Smooth muscle cell (in vitro differentiated cells): Measurements from ENCODE around the gene UPK3B. TPM values are rescaled to one million over a fixed set of nuclear protein-coding genes. Genes with fewer than 3 reads are reported as not detected.
A peak's percentile ranks its signal among the peaks of the same experiment; 100 is the strongest.
"Not testable (repeated sequence)": the region's sequence is repeated elsewhere in the genome, so short reads cannot be mapped to it uniquely, and the experiment has no call there.

Source experiments
- DNase-seq: peaks from one replicate; lab custom pipeline; 2025; ENCODE audit not compliant: unreplicated experiment; lab: John Stamatoyannopoulos, UW
- H2AFZ ChIP-seq: fragments of 200-600 bp; sonication (generic); 2 replicates; pipeline ENCODE4 v1.6.0; 2016; ENCODE audit warnings: antibody characterized with exemption, low read depth, mild to moderate bottlenecking
- H3F3A ChIP-seq: fragments of 200-600 bp; sonication (generic); 2 replicates; pipeline ENCODE4 v1.6.0; 2017; ENCODE audit warnings: antibody characterized with exemption, low read depth
- H3K27ac ChIP-seq: fragments of 200-600 bp; sonication (generic); 2 replicates; pipeline ENCODE4 v1.5.1; 2016; ENCODE audit warnings: low read depth, mild to moderate bottlenecking
- H3K27me3 ChIP-seq: fragments of 200-600 bp; sonication (generic); 2 replicates; pipeline ENCODE4 v1.6.1; 2016; ENCODE audit warnings: low read depth, mild to moderate bottlenecking
- H3K36me3 ChIP-seq: fragments of 200-600 bp; sonication (generic); 2 replicates; pipeline ENCODE4 v1.5.1; 2016; ENCODE audit warnings: low read depth
- H3K4me1 ChIP-seq: fragments of 200-600 bp; sonication (generic); 2 replicates; pipeline ENCODE4 v1.5.1; 2016; ENCODE audit warnings: low read depth
- H3K4me2 ChIP-seq: fragments of 200-600 bp; sonication (generic); 2 replicates; pipeline ENCODE4 v1.6.0; 2016; ENCODE audit warnings: mild to moderate bottlenecking
- H3K4me3 ChIP-seq: fragments of 200-600 bp; sonication (generic); 2 replicates; pipeline ENCODE4 v1.5.1; 2016; ENCODE audit warnings: mild to moderate bottlenecking
- H3K79me2 ChIP-seq: fragments of 200-600 bp; sonication (generic); 2 replicates; pipeline ENCODE4 v1.6.0; 2016; ENCODE audit warnings: low read depth, mild to moderate bottlenecking
- H3K9ac ChIP-seq: fragments of 200-600 bp; sonication (generic); 2 replicates; pipeline ENCODE4 v1.6.0; 2016; ENCODE audit warnings: low read depth
- H3K9me3 ChIP-seq: fragments of 200-600 bp; sonication (generic); replicated peaks from 2 replicates; pipeline ENCODE4 v1.5.1; 2016; ENCODE audit warnings: low read depth
- H4K20me1 ChIP-seq: fragments of 200-600 bp; sonication (generic); 2 replicates; pipeline ENCODE4 v1.6.0; 2016; ENCODE audit warnings: low read depth
- CTCF ChIP-seq: fragments of 200-600 bp; sonication (generic); IDR thresholded peaks from 2 replicates; pipeline ENCODE4 v1.5.1; 2017; ENCODE audit warnings: borderline replicate concordance, mild to moderate bottlenecking, antibody characterized with exemption; ENCODE audit not compliant: insufficient read depth, poor library complexity, severe bottlenecking
- WGBS: methylation state at CpG from one replicate; pipeline ENCODE4 v1.1.7; 2016; ENCODE audit warnings: low lambda C conversion rate; 5-methylcytosine and 5-hydroxymethylcytosine counted together
- polyA plus RNA-seq: library from polyadenylated mRNA; unstranded; fragments of >200 nt; fragmentation: Nextera tagmentation; extraction: Ambion mirVana; gene quantifications from 2 replicates; pipeline ENCODE4 v1.2.1, GENCODE V29; 2016
- total RNA-seq: library from RNA; depleted of rRNA; stranded (reverse); fragments of >200 nt; gene quantifications from 2 replicates; pipeline ENCODE4 v1.2.3, GENCODE V29; 2014

The UPK3B gene
- total RNA-seq (not detected in 2 replicates), polyA plus RNA-seq (1.1 TPM in 1 of 2 replicates, not detected in the other)

GRCh38 chr7:76509931-76510877 lies at the start of gene UPK3B:
UPK3B (plus strand) TSS chr7:76510552; CDS start chr7:76510653, 101 bp downstream.
- TF ChIP-seq CTCF = no peak
- Histone ChIP-seq H3K9ac (no peak within 1 kb of the TSS), H3K4me2 (no peak within 1 kb of the TSS), H3K9me3 (no peaks in the 10 kb centered on the region), H3K27me3 (no peaks in the 10 kb centered on the region), H3K79me2 (no peaks in the 10 kb centered on the region), H2AFZ (no peak within 1 kb of the TSS), H3F3A (no peaks in the 10 kb centered on the region), H3K4me3 (no peak within 1 kb of the TSS), H3K4me1 (peaks cover 9% of the 10 kb centered on the region), H4K20me1 (no peaks in the 10 kb centered on the region), H3K27ac (no peak within 1 kb of the TSS), H3K36me3 (no peaks in the 10 kb centered on the region)
- 46% methylated on average over 17 of the region's 20 CpGs for WGBS
- no peak for DNase-seq

- H3K36me3 ChIP-seq, H3K9ac ChIP-seq, H2AFZ ChIP-seq, H3K79me2 ChIP-seq, DNase-seq, H3K27ac ChIP-seq, H3K4me3 ChIP-seq, H3K4me2 ChIP-seq, H3K4me1 ChIP-seq, H3F3A ChIP-seq, H3K27me3 ChIP-seq, H4K20me1 ChIP-seq, H3K9me3 ChIP-seq: not testable (repeated sequence)
- WGBS = 90% methylated on average over 14 of the region's 20 CpGs
Measured at GRCh38 chr7:76460767-76461166, 49.6 kb upstream of the UPK3B start.

- H3K9ac ChIP-seq, H3K79me2 ChIP-seq, H3K9me3 ChIP-seq, H3K4me2 ChIP-seq, H3K36me3 ChIP-seq, H3K4me1 ChIP-seq, H3K27me3 ChIP-seq, H3K27ac ChIP-seq, DNase-seq, H2AFZ ChIP-seq, H4K20me1 ChIP-seq, H3F3A ChIP-seq: not testable (repeated sequence)
- WGBS = 1% methylated on average over 22 of the region's 54 CpGs
- peak within 1 kb of the TSS; percentile 55 for H3K4me3 ChIP-seq
Measured at GRCh38 chr7:76461464-76462101, 48.8 kb upstream of the UPK3B start, which contains the start of gene DTX2. DTX2 (plus strand) TSS chr7:76461709; CDS start chr7:76480510, 18,801 bp downstream.

- not testable (repeated sequence) for H3K27me3 ChIP-seq, H3K36me3 ChIP-seq, H3K4me1 ChIP-seq, H4K20me1 ChIP-seq, H3K4me2 ChIP-seq, H3K9me3 ChIP-seq, H2AFZ ChIP-seq, H3K9ac ChIP-seq, H3K4me3 ChIP-seq, H3K79me2 ChIP-seq, H3K27ac ChIP-seq, H3F3A ChIP-seq, DNase-seq
- WGBS = no CpG with 5 or more reads among the region's 17 CpGs
Measured at GRCh38 chr7:76462271-76462882, 48.0 kb upstream of the UPK3B start.

- not testable (repeated sequence) for H3K27ac ChIP-seq, H3K4me3 ChIP-seq, H3K4me1 ChIP-seq, H3K4me2 ChIP-seq, H3K9me3 ChIP-seq, H3K9ac ChIP-seq, H3F3A ChIP-seq, H3K79me2 ChIP-seq, H2AFZ ChIP-seq, H4K20me1 ChIP-seq, DNase-seq, H3K36me3 ChIP-seq, H3K27me3 ChIP-seq
- 93% methylated on average over 5 of the region's 5 CpGs for WGBS
Measured at GRCh38 chr7:76464959-76465358, 45.4 kb upstream of the UPK3B start.

- H3K4me2 ChIP-seq, H3K79me2 ChIP-seq, H3K36me3 ChIP-seq, H3K4me1 ChIP-seq, H3K9me3 ChIP-seq, DNase-seq, H4K20me1 ChIP-seq, H3K9ac ChIP-seq, H3K27me3 ChIP-seq, H2AFZ ChIP-seq, H3F3A ChIP-seq, H3K4me3 ChIP-seq, H3K27ac ChIP-seq: not testable (repeated sequence)
- no CpG with 5 or more reads among the region's 8 CpGs for WGBS
Measured at GRCh38 chr7:76465950-76466349, 44.4 kb upstream of the UPK3B start.

GRCh38 chr7:76467743-76468404 lies 42.5 kb upstream of the UPK3B start:
- H3K27me3 ChIP-seq, H3K4me3 ChIP-seq, H3K4me2 ChIP-seq, DNase-seq, H3K27ac ChIP-seq, H4K20me1 ChIP-seq, H3K36me3 ChIP-seq, H3K4me1 ChIP-seq, H3K9ac ChIP-seq, H3K9me3 ChIP-seq, H3K79me2 ChIP-seq, H2AFZ ChIP-seq, H3F3A ChIP-seq: not testable (repeated sequence)
- WGBS = 87% methylated on average over 8 of the region's 14 CpGs
